Rectal smooth muscle tissue (tissue), 1 donor: ENCODE data around the gene ZFPM1.

Experiments used
- H3K27ac ChIP-seq: one replicate; pipeline ENCODE4 v1.7.0; 2013; ENCODE audit warnings: low read depth, low read length, inconsistent platforms
- H3K27me3 ChIP-seq: one replicate; pipeline ENCODE4 v1.7.0; 2013; ENCODE audit warnings: low read length; ENCODE audit not compliant: control insufficient read depth, insufficient read depth
- H3K36me3 ChIP-seq: one replicate; pipeline ENCODE4 v1.7.0; 2013; ENCODE audit warnings: low read length; ENCODE audit not compliant: control insufficient read depth, insufficient read depth
- H3K4me1 ChIP-seq: one replicate; pipeline ENCODE4 v1.7.0; 2013; ENCODE audit warnings: low read length; ENCODE audit not compliant: control insufficient read depth, insufficient read depth
- H3K4me3 ChIP-seq: one replicate; pipeline ENCODE4 v1.7.0; 2013; ENCODE audit warnings: low read length
- H3K9ac ChIP-seq: one replicate; pipeline ENCODE4 v1.7.0; 2013; ENCODE audit warnings: low read length

The ZFPM1 gene

GRCh38 chr16:88451586-88452481 is 1.2 kb upstream of the ZFPM1 start:
- peaks cover 2% of the 10 kb centered on the region for H3K4me1 ChIP-seq
- H3K36me3 ChIP-seq = no peaks in the 10 kb centered on the region
- H3K4me3 ChIP-seq = peak overlapping the region; percentile 64
- H3K27me3 ChIP-seq = peaks cover 6% of the 10 kb centered on the region
- no peak overlapping the region for H3K9ac ChIP-seq
- no peak overlapping the region for H3K27ac ChIP-seq

- H3K4me3 ChIP-seq = peak overlapping the region; percentile 64
- H3K36me3 ChIP-seq = no peaks in the 10 kb centered on the region
- H3K27me3 ChIP-seq = peaks cover 11% of the 10 kb centered on the region
- no peak overlapping the region for H3K9ac ChIP-seq
- H3K27ac ChIP-seq = no peak overlapping the region
- H3K4me1 ChIP-seq = peaks cover 2% of the 10 kb centered on the region
Measured at GRCh38 chr16:88452482-88453216, 431 bp upstream of the ZFPM1 start.

GRCh38 chr16:88453611-88454522 is 787 bp downstream of the ZFPM1 start:
- no peak overlapping the region for H3K27ac ChIP-seq
- peaks cover 11% of the 10 kb centered on the region for H3K27me3 ChIP-seq
- H3K4me1 ChIP-seq = peaks cover 2% of the 10 kb centered on the region

GRCh38 chr16:88454523-88454947 is 1.5 kb downstream of the ZFPM1 start:
- Histone ChIP-seq H3K9ac (peak overlapping the region; percentile 4), H3K4me1 (peaks cover 2% of the 10 kb centered on the region), H3K27me3 (peaks cover 11% of the 10 kb centered on the region), H3K4me3 (peak overlapping the region; percentile 61), H3K36me3 (no peaks in the 10 kb centered on the region), H3K27ac (no peak overlapping the region)

More at GRCh38 chr16:88453611-88454522, 787 bp downstream of the ZFPM1 start:
- Histone ChIP-seq H3K36me3 (no peaks in the 10 kb centered on the region), H3K4me3 (peak overlapping the region; percentile 61), H3K9ac (no peak overlapping the region)

GRCh38 chr16:88455610-88456355 is 2.7 kb downstream of the ZFPM1 start:
- Histone ChIP-seq H3K9ac (no peak overlapping the region), H3K36me3 (no peaks in the 10 kb centered on the region), H3K27ac (no peak overlapping the region), H3K27me3 (peaks cover 11% of the 10 kb centered on the region), H3K4me1 (peaks cover 2% of the 10 kb centered on the region), H3K4me3 (peak overlapping the region; percentile 5)

GRCh38 chr16:88456356-88457292 is 3.5 kb downstream of the ZFPM1 start:
- Histone ChIP-seq H3K9ac (no peak overlapping the region), H3K27me3 (peaks cover 11% of the 10 kb centered on the region), H3K4me3 (peak overlapping the region; percentile 5), H3K4me1 (peaks cover 2% of the 10 kb centered on the region), H3K27ac (no peak overlapping the region), H3K36me3 (no peaks in the 10 kb centered on the region)

- Histone ChIP-seq H3K9ac (no peak overlapping the region), H3K4me3 (no peak overlapping the region), H3K27ac (no peak overlapping the region), H3K4me1 (peaks cover 2% of the 10 kb centered on the region), H3K36me3 (no peaks in the 10 kb centered on the region), H3K27me3 (peaks cover 11% of the 10 kb centered on the region)
Measured at GRCh38 chr16:88458039-88458772, 5.1 kb downstream of the ZFPM1 start.

GRCh38 chr16:88458773-88459235 is 5.7 kb downstream of the ZFPM1 start:
- H3K27me3 ChIP-seq = peaks cover 11% of the 10 kb centered on the region
- peaks cover 2% of the 10 kb centered on the region for H3K4me1 ChIP-seq
- H3K36me3 ChIP-seq = no peaks in the 10 kb centered on the region
- no peak overlapping the region for H3K27ac ChIP-seq
- no peak overlapping the region for H3K9ac ChIP-seq
- H3K4me3 ChIP-seq = no peak overlapping the region

- Histone ChIP-seq H3K27ac (no peak overlapping the region), H3K36me3 (no peaks in the 10 kb centered on the region), H3K9ac (no peak overlapping the region), H3K4me3 (no peak overlapping the region), H3K4me1 (peaks cover 2% of the 10 kb centered on the region), H3K27me3 (peaks cover 10% of the 10 kb centered on the region)
Measured at GRCh38 chr16:88459366-88460073, 6.4 kb downstream of the ZFPM1 start.
